Neural progenitor cell (in vitro differentiated cells): Measurements from ENCODE around the gene ORC3. TPM values are rescaled to one million over a fixed set of nuclear protein-coding genes. Genes with fewer than 3 reads are reported as not detected.

Source experiments
- DNase-seq: peaks from one replicate; pipeline ENCODE4 v3.0.0-alpha.2; 2016; ENCODE audit warnings: low spot score
- H2AFZ ChIP-seq: fragments of 200-600 bp; sonication (generic); replicated peaks from 2 replicates; pipeline ENCODE4 v1.6.1; 2016; ENCODE audit warnings: antibody characterized with exemption
- H3F3A ChIP-seq: fragments of 200-600 bp; sonication (generic); 2 replicates; pipeline ENCODE4 v1.6.1; 2016; ENCODE audit warnings: antibody characterized with exemption, low read depth
- H3K27ac ChIP-seq: fragments of 200-600 bp; sonication (generic); 2 replicates; pipeline ENCODE4 v1.5.1; 2016; ENCODE audit warnings: mild to moderate bottlenecking
- H3K27me3 ChIP-seq: fragments of 200-600 bp; sonication (generic); 2 replicates; pipeline ENCODE4 v1.6.1; 2016; ENCODE audit warnings: mild to moderate bottlenecking, moderate library complexity
- H3K36me3 ChIP-seq: fragments of 200-600 bp; sonication (generic); 2 replicates; pipeline ENCODE4 v1.5.1; 2016
- H3K4me1 ChIP-seq: fragments of 200-600 bp; sonication (generic); 2 replicates; pipeline ENCODE4 v1.6.1; 2016; ENCODE audit warnings: mixed run types
- H3K4me2 ChIP-seq: fragments of 200-600 bp; sonication (generic); 2 replicates; pipeline ENCODE4 v1.6.1; 2016
- H3K4me3 ChIP-seq: fragments of 200-600 bp; sonication (generic); 2 replicates; pipeline ENCODE4 v1.5.1; 2016
- H3K79me2 ChIP-seq: fragments of 200-600 bp; sonication (generic); 2 replicates; pipeline ENCODE4 v1.6.1; 2016; ENCODE audit warnings: low read depth
- H3K9ac ChIP-seq: fragments of 200-600 bp; sonication (generic); 2 replicates; pipeline ENCODE4 v1.6.1; 2016
- H3K9me3 ChIP-seq: fragments of 200-600 bp; sonication (generic); 2 replicates; pipeline ENCODE4 v1.5.1; 2016; ENCODE audit warnings: low read depth
- H4K20me1 ChIP-seq: fragments of 200-600 bp; sonication (generic); 2 replicates; pipeline ENCODE4 v1.6.1; 2016; ENCODE audit warnings: low read depth
- H3K27ac Mint-ChIP-seq: 3 replicates; pipeline ENCODE4 v1.8.0; 2021; ENCODE audit warnings: mixed read lengths
- H3K27me3 Mint-ChIP-seq: 2 replicates; pipeline ENCODE4 v1.8.0; 2022; ENCODE audit warnings: low read depth, mild to moderate bottlenecking, inconsistent platforms, moderate library complexity, mixed read lengths; ENCODE audit not compliant: insufficient read depth
- H3K36me3 Mint-ChIP-seq: 3 replicates; pipeline ENCODE4 v1.8.0; 2021; ENCODE audit warnings: mixed read lengths
- H3K4me1 Mint-ChIP-seq: 3 replicates; pipeline ENCODE4 v1.8.0; 2021; ENCODE audit warnings: mixed read lengths
- H3K4me3 Mint-ChIP-seq: 3 replicates; pipeline ENCODE4 v1.8.0; 2021; ENCODE audit warnings: mild to moderate bottlenecking, moderate library complexity, mixed read lengths
- H3K9me3 Mint-ChIP-seq: 3 replicates; pipeline ENCODE4 v1.8.0; 2020; ENCODE audit warnings: mixed read lengths
- EZH2 ChIP-seq: fragments of 200-600 bp; sonication (generic); IDR thresholded peaks from 2 replicates; pipeline ENCODE4 v1.6.1; 2017; ENCODE audit warnings: antibody characterized with exemption, mild to moderate bottlenecking, moderate library complexity
- EZH2phosphoT487 ChIP-seq: fragments of 200-600 bp; sonication (generic); IDR thresholded peaks from 2 replicates; pipeline ENCODE4 v1.6.1; 2017; ENCODE audit warnings: antibody characterized with exemption
- total RNA-seq: library from RNA; depleted of rRNA; stranded (reverse); fragments of >200 nt; gene quantifications from 2 replicates; pipeline ENCODE4 v1.2.3, GENCODE V29; 2015; ENCODE audit warnings: low replicate concordance
- TF ChIP-seq, protein P1 (sequence below): fragments of 200-600 bp; sonication (generic); IDR thresholded peaks from 2 replicates; pipeline ENCODE4 v1.5.1; 2017; ENCODE audit warnings: antibody characterized with exemption, mild to moderate bottlenecking

The ORC3 gene
- total RNA-seq, 1 donor from 2014 or later: 99.3 TPM

GRCh38 chr6:87645080-87645479, 55.1 kb downstream of the ORC3 start:
- Histone ChIP-seq H3K27ac (no peak overlapping the region), H2AFZ (no peak overlapping the region), H3K27me3 (no peaks in the 10 kb centered on the region), H3K9me3 (no peaks in the 10 kb centered on the region), H3K4me2 (no peak overlapping the region), H3K4me3 (no peak overlapping the region), H3F3A (no peaks in the 10 kb centered on the region), H3K9ac (no peak overlapping the region), H3K36me3 (no peaks in the 10 kb centered on the region), H4K20me1 (no peaks in the 10 kb centered on the region), H3K79me2 (no peaks in the 10 kb centered on the region), H3K4me1 (no peaks in the 10 kb centered on the region)
- no peak for DNase-seq
- Mint-ChIP-seq H3K36me3 (peaks cover 3% of the 10 kb centered on the region), H3K27ac (no peak overlapping the region), H3K27me3 (no peaks in the 10 kb centered on the region), H3K9me3 (no peaks in the 10 kb centered on the region), H3K4me1 (no peaks in the 10 kb centered on the region), H3K4me3 (no peak overlapping the region)
- TF ChIP-seq, protein P1, sequence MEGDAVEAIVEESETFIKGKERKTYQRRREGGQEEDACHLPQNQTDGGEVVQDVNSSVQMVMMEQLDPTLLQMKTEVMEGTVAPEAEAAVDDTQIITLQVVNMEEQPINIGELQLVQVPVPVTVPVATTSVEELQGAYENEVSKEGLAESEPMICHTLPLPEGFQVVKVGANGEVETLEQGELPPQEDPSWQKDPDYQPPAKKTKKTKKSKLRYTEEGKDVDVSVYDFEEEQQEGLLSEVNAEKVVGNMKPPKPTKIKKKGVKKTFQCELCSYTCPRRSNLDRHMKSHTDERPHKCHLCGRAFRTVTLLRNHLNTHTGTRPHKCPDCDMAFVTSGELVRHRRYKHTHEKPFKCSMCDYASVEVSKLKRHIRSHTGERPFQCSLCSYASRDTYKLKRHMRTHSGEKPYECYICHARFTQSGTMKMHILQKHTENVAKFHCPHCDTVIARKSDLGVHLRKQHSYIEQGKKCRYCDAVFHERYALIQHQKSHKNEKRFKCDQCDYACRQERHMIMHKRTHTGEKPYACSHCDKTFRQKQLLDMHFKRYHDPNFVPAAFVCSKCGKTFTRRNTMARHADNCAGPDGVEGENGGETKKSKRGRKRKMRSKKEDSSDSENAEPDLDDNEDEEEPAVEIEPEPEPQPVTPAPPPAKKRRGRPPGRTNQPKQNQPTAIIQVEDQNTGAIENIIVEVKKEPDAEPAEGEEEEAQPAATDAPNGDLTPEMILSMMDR: no peak
- no peak for TF ChIP-seq EZH2
- no peak for TF ChIP-seq EZH2phosphoT487

- Histone ChIP-seq H2AFZ (no peak overlapping the region), H3K9ac (no peak overlapping the region), H3F3A (peaks cover 3% of the 10 kb centered on the region), H3K36me3 (peaks cover 7% of the 10 kb centered on the region), H3K9me3 (no peaks in the 10 kb centered on the region), H3K79me2 (no peaks in the 10 kb centered on the region), H3K27me3 (no peaks in the 10 kb centered on the region), H3K27ac (peak overlapping the region; percentile 0), H3K4me1 (peaks cover 19% of the 10 kb centered on the region), H3K4me2 (no peak overlapping the region), H3K4me3 (no peak overlapping the region), H4K20me1 (no peaks in the 10 kb centered on the region)
- H3K4me3 Mint-ChIP-seq: no peak overlapping the region
- DNase-seq: peak; percentile 48
- no peak for TF ChIP-seq EZH2phosphoT487
- no peak for TF ChIP-seq EZH2
- TF ChIP-seq, protein P1: no peak
- no peaks in the 10 kb centered on the region for H3K27me3 Mint-ChIP-seq
- peaks cover 3% of the 10 kb centered on the region for H3K4me1 Mint-ChIP-seq
- H3K9me3 Mint-ChIP-seq: no peaks in the 10 kb centered on the region
- no peak overlapping the region for H3K27ac Mint-ChIP-seq
- H3K36me3 Mint-ChIP-seq: peaks cover 14% of the 10 kb centered on the region
These were observed 63.4 kb downstream of the ORC3 start for GRCh38 chr6:87653074-87653962.

DNA sequence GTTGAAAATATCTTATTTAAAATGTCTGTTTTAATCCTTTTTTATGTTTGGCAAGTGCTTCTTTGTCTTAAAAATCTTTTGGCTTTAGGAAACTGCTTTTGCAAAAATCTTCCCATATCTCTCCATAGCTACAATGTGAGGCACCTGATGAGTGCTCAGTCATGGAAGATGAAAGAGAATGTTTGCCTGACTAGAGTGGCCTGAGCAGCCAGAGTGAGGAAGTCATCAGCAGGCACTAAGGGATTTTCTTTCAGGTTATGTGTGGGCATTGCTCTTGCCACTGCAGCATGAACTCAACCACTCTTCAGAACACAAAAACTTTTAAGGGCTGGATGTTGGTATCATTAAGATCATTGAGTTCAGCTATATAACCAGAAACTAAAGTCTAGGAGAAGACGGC, 64.2 kb downstream of the ORC3 start:
- Histone ChIP-seq H3K27ac (peak overlapping the region; percentile 40), H3K4me3 (no peak overlapping the region), H3K9ac (no peak overlapping the region), H3K4me1 (peaks cover 19% of the 10 kb centered on the region), H3K27me3 (no peaks in the 10 kb centered on the region), H4K20me1 (no peaks in the 10 kb centered on the region), H2AFZ (no peak overlapping the region), H3K36me3 (peaks cover 7% of the 10 kb centered on the region), H3K4me2 (no peak overlapping the region), H3K79me2 (no peaks in the 10 kb centered on the region), H3K9me3 (no peaks in the 10 kb centered on the region), H3F3A (peaks cover 3% of the 10 kb centered on the region)
- TF ChIP-seq EZH2phosphoT487 (no peak), EZH2 (no peak)
- TF ChIP-seq, protein P1: no peak
- Mint-ChIP-seq H3K36me3 (peaks cover 19% of the 10 kb centered on the region), H3K9me3 (no peaks in the 10 kb centered on the region), H3K27ac (no peak overlapping the region), H3K4me1 (peaks cover 3% of the 10 kb centered on the region), H3K27me3 (no peaks in the 10 kb centered on the region), H3K4me3 (no peak overlapping the region)
- DNase-seq: no peak
